ENCODE measurements around the gene CHST5. TPM values are rescaled to one million over a fixed set of nuclear protein-coding genes. Genes with fewer than 3 reads are reported as not detected.

Gene CHST5
- total and polyA plus RNA-seq, 2 donors (not counting 3 experiments of a cell fraction or from before 2014, with no cell fraction given): 0.23 to 0.29 TPM

DNA sequence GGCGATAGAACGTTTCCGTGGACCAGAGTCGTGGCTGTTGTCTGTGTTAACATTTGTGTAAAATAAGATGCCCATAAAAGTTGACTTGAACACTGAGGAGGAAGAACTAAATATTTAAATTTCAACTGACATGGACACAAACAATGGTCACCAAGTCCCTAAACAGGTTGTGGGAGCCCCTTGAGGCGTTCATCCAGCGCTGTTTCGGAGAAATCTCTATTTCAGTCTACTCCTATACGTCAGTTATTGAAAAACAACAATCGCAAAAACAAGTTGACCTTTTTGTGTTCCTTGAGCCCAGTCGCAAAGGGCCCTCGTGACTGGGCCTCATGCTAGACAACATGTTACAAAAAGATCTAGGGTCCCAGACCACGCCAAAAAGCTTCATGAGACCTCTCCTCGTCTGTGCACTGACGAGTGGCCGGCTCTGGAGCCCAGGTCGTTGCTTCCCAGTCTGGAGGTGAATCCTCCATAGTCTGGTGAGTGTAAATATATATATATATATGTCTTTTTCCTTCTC is 20.6 kb upstream of the CHST5 start:
- no peaks in the 10 kb centered on the region for H3K9me3 ChIP-seq (replicated peaks; ENCODE audit: control insufficient read depth, insufficient read depth, low read length)
- FAIRE-seq (no peak), DNase-seq (ENCODE audit: low read depth, low spot score) (no peak)
- ChIA-PET POLR2A (no interaction called here), CTCF (interaction anchor here (0.8 to 2.2 kb wide), 3 partner anchors 39 to 207 kb away, joined by 3 to 15 read pairs (median 3); partner anchors contain the start of gene ADAT1)
- no peaks in the 10 kb centered on the region for H4K20me1 ChIP-seq (replicated peaks; ENCODE audit: control insufficient read depth, extremely low read depth, insufficient read depth, low read length)
- peaks cover 12% of the 10 kb centered on the region for H3K4me1 ChIP-seq (ENCODE audit: control insufficient read depth, extremely low read depth, insufficient read depth, low read length)
- H3K27me3 ChIP-seq (ENCODE audit: control insufficient read depth in 2 of 2, insufficient read depth in 2 of 2, low read length in 2 of 2): peaks cover 9 to 16% of the 10 kb centered on the region in 2 experiments
- no peak overlapping the region for H3K27ac ChIP-seq (ENCODE audit: insufficient read depth, low read depth, low read length)
- dilution Hi-C loops (cut with MboI; ENCODE audit: extremely low pct_ligation_motif_present, low sequenced_read_pairs) (no loop called here), intact Hi-C loops (cut with micrococcal nuclease) (loop anchor here (1.0 kb wide), 1 partner anchor 10 kb away; the partner anchor contains the start of gene GABARAPL2)
- peak overlapping the region; percentile 79 for H3K4me2 ChIP-seq (ENCODE audit: insufficient read depth, low read length)
- TF ChIP-seq POLR2AphosphoS5 (IDR thresholded peaks at IDR 0.05; ENCODE audit: insufficient read depth, low read depth, low read length): no peak
- no peak for TF ChIP-seq FOS (IDR thresholded peaks at IDR 0.05; ENCODE audit: borderline replicate concordance, insufficient read depth, low read length)
- TF ChIP-seq, protein P1, sequence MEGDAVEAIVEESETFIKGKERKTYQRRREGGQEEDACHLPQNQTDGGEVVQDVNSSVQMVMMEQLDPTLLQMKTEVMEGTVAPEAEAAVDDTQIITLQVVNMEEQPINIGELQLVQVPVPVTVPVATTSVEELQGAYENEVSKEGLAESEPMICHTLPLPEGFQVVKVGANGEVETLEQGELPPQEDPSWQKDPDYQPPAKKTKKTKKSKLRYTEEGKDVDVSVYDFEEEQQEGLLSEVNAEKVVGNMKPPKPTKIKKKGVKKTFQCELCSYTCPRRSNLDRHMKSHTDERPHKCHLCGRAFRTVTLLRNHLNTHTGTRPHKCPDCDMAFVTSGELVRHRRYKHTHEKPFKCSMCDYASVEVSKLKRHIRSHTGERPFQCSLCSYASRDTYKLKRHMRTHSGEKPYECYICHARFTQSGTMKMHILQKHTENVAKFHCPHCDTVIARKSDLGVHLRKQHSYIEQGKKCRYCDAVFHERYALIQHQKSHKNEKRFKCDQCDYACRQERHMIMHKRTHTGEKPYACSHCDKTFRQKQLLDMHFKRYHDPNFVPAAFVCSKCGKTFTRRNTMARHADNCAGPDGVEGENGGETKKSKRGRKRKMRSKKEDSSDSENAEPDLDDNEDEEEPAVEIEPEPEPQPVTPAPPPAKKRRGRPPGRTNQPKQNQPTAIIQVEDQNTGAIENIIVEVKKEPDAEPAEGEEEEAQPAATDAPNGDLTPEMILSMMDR (IDR thresholded peaks at IDR 0.05; ENCODE audit: extremely low read depth in 1 of 2, insufficient read depth in 1 of 2, low read depth in 1 of 2, low read length in 2 of 2): no peak
- TF ChIP-seq POLR2A (IDR thresholded peaks at IDR 0.05; ENCODE audit: low read depth, low read length): no peak
- TF ChIP-seq, protein P2, sequence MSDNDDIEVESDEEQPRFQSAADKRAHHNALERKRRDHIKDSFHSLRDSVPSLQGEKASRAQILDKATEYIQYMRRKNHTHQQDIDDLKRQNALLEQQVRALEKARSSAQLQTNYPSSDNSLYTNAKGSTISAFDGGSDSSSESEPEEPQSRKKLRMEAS (IDR thresholded peaks at IDR 0.05; ENCODE audit: insufficient read depth, insufficient read length): no peak
- no peak for TF ChIP-seq GATA2 (IDR thresholded peaks at IDR 0.05; ENCODE audit: insufficient read depth, insufficient read length, low read depth, low read length)
- no peak for TF ChIP-seq EZH2 (IDR thresholded peaks at IDR 0.05; ENCODE audit: borderline replicate concordance, low read depth, low read length, severe bottlenecking)
- TF ChIP-seq JUN (IDR thresholded peaks at IDR 0.05; ENCODE audit: borderline replicate concordance, insufficient read depth, insufficient read length, low read depth): no peak
- TF ChIP-seq MYC (IDR thresholded peaks at IDR 0.05; ENCODE audit: low read depth, low read length): no peak
- no peaks in the 10 kb centered on the region for H3K9me1 ChIP-seq (replicated peaks; ENCODE audit: control insufficient read depth, extremely low read depth, insufficient read depth, low read length)
- H3K79me2 ChIP-seq (ENCODE audit: control insufficient read depth, insufficient read depth, low read length): no peaks in the 10 kb centered on the region
- H2AFZ ChIP-seq (ENCODE audit: low read depth, low read length): peak overlapping the region; percentile 53
- H3K9ac ChIP-seq (replicated peaks; ENCODE audit: extremely low read depth, insufficient read depth, low read length): no peak overlapping the region
- H3K36me3 ChIP-seq (ENCODE audit: control insufficient read depth in 2 of 2, extremely low read depth in 1 of 2, insufficient read depth in 2 of 2, low read length in 2 of 2): no peaks in the 10 kb centered on the region
- H3K4me3 ChIP-seq (replicated peaks in 1 of 3; ENCODE audit: insufficient read depth in 1 of 3, low read depth in 1 of 3, low read length in 3 of 3): peak overlapping the region in 2 of 3 experiments; percentile 75 to 80
- no TSS peak for BruUV-seq (replicated peaks)
